ENCODE data around the gene ARID1B. TPM values are rescaled to one million over a fixed set of nuclear protein-coding genes. Genes with fewer than 3 reads are reported as not detected.

ARID1B gene
- total RNA-seq, 1 experiment from 2014 or later: 91.7 TPM

GRCh38 chr6:156796627-156797026 is 19.4 kb downstream of the ARID1B start:
- intact Hi-C loops (cut with micrococcal nuclease; ENCODE audit: unreplicated experiment) (no loop called here), in situ Hi-C loops (cut with HindIII; ENCODE audit: low pct_unique_long_range_greater_than_20kb, low sequenced_read_pairs) (no loop called here)
- DNase-seq (ENCODE audit: low read depth, low spot score) (no peak), ATAC-seq (no peak)
- ChIA-PET CTCF (no interaction called here), POLR2A (interaction anchor here (0.6 kb wide), 2 partner anchors 44 to 50 kb away, joined by 3 to 8 read pairs; no protein-coding TSS in a partner anchor)
- Histone ChIP-seq H3K9me3 (ENCODE audit: control insufficient read depth, insufficient read depth, low read depth, low read length) (no peaks in the 10 kb centered on the region), H3K4me1 (ENCODE audit: control insufficient read depth, insufficient read depth, low read length) (peaks cover under 1% of the 10 kb centered on the region), H3K4me3 (ENCODE audit: low read depth in 2 of 2, low read length in 2 of 2) (no peak overlapping the region), H3K27me3 (ENCODE audit: control insufficient read depth, insufficient read depth, low read length) (no peaks in the 10 kb centered on the region), H3K27ac (ENCODE audit: low read length) (no peak overlapping the region), H3K36me3 (ENCODE audit: control insufficient read depth, insufficient read depth, low read length) (no peaks in the 10 kb centered on the region)
- no peak for TF ChIP-seq POLR2AphosphoS5 (IDR thresholded peaks at IDR 0.05; ENCODE audit: low read depth, low read length)
- no peak for TF ChIP-seq REST (IDR thresholded peaks at IDR 0.05; ENCODE audit: insufficient read depth in 1 of 2, low read depth in 2 of 2, low read length in 1 of 2)
- TF ChIP-seq SIN3A (IDR thresholded peaks at IDR 0.05; ENCODE audit: borderline replicate concordance, insufficient read depth, low read depth, low read length): no peak
- no peak for TF ChIP-seq CTCF (IDR thresholded peaks at IDR 0.05)
- no peak for TF ChIP-seq TCF7L2 (IDR thresholded peaks at IDR 0.05; ENCODE audit: low read depth, low read length)
- no TSS peak for BruUV-seq (replicated peaks)

- Histone ChIP-seq H3K36me3 (ENCODE audit: control insufficient read depth, insufficient read depth, low read length) (no peaks in the 10 kb centered on the region), H3K27me3 (ENCODE audit: control insufficient read depth, insufficient read depth, low read length) (no peaks in the 10 kb centered on the region), H3K27ac (ENCODE audit: low read length) (no peak overlapping the region), H3K9me3 (ENCODE audit: control insufficient read depth, insufficient read depth, low read depth, low read length) (no peaks in the 10 kb centered on the region), H3K4me1 (ENCODE audit: control insufficient read depth, insufficient read depth, low read length) (peaks cover 4% of the 10 kb centered on the region), H3K4me3 (ENCODE audit: low read depth in 2 of 2, low read length in 2 of 2) (no peak overlapping the region)
- no TSS peak for BruUV-seq (replicated peaks)
- intact Hi-C loops (cut with micrococcal nuclease; ENCODE audit: unreplicated experiment) (no loop called here), in situ Hi-C loops (cut with HindIII; ENCODE audit: low pct_unique_long_range_greater_than_20kb, low sequenced_read_pairs) (no loop called here)
- POLR2A ChIA-PET: no interaction called here
- TF ChIP-seq REST (IDR thresholded peaks at IDR 0.05; ENCODE audit: insufficient read depth in 1 of 2, low read depth in 2 of 2, low read length in 1 of 2) (no peak), TCF7L2 (IDR thresholded peaks at IDR 0.05; ENCODE audit: low read depth, low read length) (no peak), SIN3A (IDR thresholded peaks at IDR 0.05; ENCODE audit: borderline replicate concordance, insufficient read depth, low read depth, low read length) (no peak), CTCF (IDR thresholded peaks at IDR 0.05) (no peak), POLR2AphosphoS5 (IDR thresholded peaks at IDR 0.05; ENCODE audit: low read depth, low read length) (no peak)
- no peak for ATAC-seq
- CTCF ChIA-PET: no interaction called here
- DNase-seq (ENCODE audit: low read depth, low spot score): no peak
These were observed 20.9 kb downstream of the ARID1B start for GRCh38 chr6:156797901-156798735.
